HL-60 (cell line): ENCODE data around the gene ALKBH8.

Experiments
- GABPA ChIP-seq: IDR thresholded peaks from 2 replicates; pipeline ENCODE4 v1.6.1; 2012; ENCODE audit warnings: low read depth
- POLR2AphosphoS5 ChIP-seq: IDR thresholded peaks from 2 replicates; pipeline ENCODE4 v1.6.1; 2012; ENCODE audit warnings: low read depth
- REST ChIP-seq: IDR thresholded peaks from 2 replicates; pipeline ENCODE4 v1.6.1; 2012; ENCODE audit warnings: low read depth; ENCODE audit not compliant: insufficient replicate concordance
- SPI1 ChIP-seq: IDR thresholded peaks from 2 replicates; pipeline ENCODE4 v1.6.1; 2012; ENCODE audit warnings: low read depth, mild to moderate bottlenecking, borderline replicate concordance
- TF ChIP-seq, protein P1 (sequence below): IDR thresholded peaks from one replicate; pipeline ENCODE4 v1.5.1; 2011; ENCODE audit warnings: low read length, control low read depth, inconsistent platforms; ENCODE audit not compliant: insufficient read depth

GRCh38 chr11:107564877-107565218 lies 687 bp downstream of the ALKBH8 start:
- TF ChIP-seq POLR2AphosphoS5, result no peak
- TF ChIP-seq, protein P1, sequence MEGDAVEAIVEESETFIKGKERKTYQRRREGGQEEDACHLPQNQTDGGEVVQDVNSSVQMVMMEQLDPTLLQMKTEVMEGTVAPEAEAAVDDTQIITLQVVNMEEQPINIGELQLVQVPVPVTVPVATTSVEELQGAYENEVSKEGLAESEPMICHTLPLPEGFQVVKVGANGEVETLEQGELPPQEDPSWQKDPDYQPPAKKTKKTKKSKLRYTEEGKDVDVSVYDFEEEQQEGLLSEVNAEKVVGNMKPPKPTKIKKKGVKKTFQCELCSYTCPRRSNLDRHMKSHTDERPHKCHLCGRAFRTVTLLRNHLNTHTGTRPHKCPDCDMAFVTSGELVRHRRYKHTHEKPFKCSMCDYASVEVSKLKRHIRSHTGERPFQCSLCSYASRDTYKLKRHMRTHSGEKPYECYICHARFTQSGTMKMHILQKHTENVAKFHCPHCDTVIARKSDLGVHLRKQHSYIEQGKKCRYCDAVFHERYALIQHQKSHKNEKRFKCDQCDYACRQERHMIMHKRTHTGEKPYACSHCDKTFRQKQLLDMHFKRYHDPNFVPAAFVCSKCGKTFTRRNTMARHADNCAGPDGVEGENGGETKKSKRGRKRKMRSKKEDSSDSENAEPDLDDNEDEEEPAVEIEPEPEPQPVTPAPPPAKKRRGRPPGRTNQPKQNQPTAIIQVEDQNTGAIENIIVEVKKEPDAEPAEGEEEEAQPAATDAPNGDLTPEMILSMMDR, result no peak
- no peak for TF ChIP-seq REST
- no peak for TF ChIP-seq SPI1
- TF ChIP-seq GABPA, result no peak
